DMS153 treated with DMSO at 0.1 percent for 48 hours (cell line): Measurements from ENCODE around the gene LGALS7B.
"Not testable (repeated sequence)": the region's sequence is repeated elsewhere in the genome, so short reads cannot be mapped to it uniquely, and the experiment has no call there.

Experiments
- DNase-seq: peaks from one replicate; lab custom pipeline; 2025; ENCODE audit not compliant: unreplicated experiment; lab: John Stamatoyannopoulos, UW

LGALS7B gene

DNA sequence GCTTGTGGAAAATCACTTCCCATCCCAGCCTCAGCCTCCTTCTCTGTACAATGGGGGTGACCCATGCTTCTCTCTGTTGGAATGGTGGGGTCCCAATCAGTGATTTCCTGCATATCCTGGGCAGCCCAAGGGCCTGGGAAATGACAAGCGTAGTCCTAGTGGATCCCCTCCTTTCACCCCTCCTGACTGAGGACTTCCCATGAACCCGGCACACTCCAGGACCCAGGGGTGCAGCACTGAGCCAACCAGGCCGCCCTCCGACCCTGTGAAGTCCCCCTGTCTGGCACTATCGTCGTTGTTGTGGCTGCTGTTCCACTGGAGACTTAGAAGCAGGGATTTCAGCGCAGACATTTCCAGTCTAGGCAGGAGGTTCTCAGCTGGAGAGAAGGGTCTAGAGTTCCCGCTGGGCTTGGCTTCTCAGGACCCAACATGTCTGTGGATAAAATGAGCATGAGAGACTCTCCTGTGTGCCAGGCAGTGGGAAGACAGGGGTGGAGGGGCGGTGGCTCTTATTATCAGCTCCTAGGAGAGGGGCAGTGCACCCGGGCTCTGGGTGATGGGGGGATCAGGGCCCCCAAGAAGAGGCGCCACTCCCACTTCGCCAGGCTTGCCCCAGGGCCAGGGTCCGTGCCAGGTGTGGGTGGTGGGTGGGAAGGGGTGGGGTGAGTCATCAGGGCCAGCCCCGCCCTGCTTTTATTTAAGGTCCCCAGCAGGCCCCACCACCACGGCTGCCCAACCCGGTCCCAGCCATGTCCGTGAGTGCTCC lies at the start of gene LGALS7B:
Gene LGALS7B, plus strand, starts transcription at position 723 of the 766 bp plus-strand sequence. Its CDS starts 27 bp downstream, at position 750.
- DNase-seq, result no peak

DNA sequence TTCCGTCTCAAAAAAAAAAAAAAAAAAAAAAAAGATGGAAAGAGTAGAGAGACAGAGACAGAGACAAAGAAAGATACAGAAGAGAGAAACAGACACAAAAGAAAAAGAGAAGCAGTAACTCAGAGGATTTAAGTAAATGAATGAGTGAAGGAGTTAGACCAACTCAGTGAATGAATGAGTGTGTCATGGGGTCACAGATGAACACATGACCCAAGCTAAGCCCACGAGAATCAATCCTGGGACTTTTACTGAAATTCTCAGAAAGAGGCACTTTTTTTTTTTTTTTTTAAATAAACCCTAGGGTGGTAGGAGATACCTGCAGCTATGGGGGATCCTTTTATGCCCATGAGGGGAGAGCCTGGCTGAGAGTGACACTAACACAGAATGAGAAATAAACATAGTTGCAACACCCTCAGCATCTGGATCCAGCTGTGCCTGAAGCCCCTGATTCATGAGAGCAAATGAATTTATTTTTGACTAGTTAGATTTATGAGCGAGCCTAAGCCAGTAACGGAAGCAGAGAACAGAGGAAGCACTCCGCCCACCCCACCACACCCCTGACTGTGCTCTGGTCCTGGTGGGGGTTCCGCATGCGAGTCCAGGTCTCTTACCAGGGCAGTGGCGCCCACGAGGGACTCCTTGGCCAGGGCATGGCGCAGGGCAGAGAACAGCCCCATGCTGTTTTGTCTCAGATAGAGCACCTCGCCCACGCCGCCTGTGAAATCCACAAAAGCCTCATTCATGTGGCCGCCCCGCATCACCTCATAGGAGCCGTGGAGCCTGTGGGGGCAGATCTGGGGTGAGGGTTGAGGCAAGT lies 49.4 kb upstream of the LGALS7B start:
- DNase-seq, result no peak

GRCh38 chr19:38740257-38740592 lies 48.8 kb upstream of the LGALS7B start:
- DNase-seq, result no peak

- no peak for DNase-seq
Measured at GRCh38 chr19:38740932-38741331, 48.1 kb upstream of the LGALS7B start.

GRCh38 chr19:38741670-38742069 lies 47.3 kb upstream of the LGALS7B start:
- no peak for DNase-seq

- DNase-seq, result no peak
Measured at GRCh38 chr19:38742296-38742695, 46.7 kb upstream of the LGALS7B start.

GRCh38 chr19:38742906-38743305 lies 46.1 kb upstream of the LGALS7B start:
- no peak for DNase-seq

DNA sequence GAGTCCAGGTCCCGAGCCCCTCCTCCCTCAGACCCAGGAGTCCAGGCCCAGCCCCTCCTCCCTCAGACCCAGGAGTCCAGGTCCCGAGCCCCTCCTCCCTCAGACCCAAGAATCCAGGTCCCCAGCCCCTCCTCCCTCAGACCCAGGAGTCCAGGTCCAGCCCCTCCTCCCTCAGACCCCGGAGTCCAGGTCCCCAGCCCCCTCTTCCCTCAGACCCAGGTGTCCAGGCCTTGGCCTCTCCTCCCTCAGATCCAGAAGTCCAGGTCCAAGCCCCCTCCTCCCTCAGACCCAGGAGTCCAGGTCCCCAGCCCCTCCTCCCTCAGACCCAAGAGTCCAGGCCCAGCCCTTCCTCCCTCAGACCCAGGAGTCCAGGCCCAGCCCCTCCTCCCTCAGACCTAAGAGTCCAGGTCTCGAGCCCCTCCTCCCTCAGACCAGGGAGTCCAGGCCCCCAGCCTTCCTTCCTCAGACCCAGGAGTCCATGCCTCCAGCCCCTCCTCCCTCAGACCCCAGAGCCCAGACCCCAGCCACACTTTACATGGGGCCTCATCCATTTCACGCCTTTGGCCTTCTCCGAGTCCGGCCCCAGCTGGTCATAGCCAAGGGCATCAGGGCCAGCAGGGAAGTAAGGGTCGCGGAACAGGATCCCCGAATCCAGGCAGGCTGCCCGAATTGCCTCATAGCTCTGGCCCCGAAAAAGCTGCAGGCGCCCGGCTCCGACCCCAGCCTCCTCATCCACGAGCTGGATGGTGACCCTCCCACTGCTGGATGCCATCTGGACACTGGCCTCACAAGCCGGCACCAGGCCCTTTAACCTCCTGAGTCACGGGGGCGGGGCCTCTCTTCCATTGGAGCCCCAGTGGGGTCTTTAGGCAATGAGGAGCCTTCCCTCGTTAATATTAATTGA lies 45.4 kb upstream of the LGALS7B start:
- no peak for DNase-seq

GRCh38 chr19:38744298-38744681 lies 44.7 kb upstream of the LGALS7B start, which contains the start of gene CAPN12:
TSS of gene CAPN12 (minus strand) at chr19:38744474. CDS start at chr19:38744165, 309 bp downstream.
- no peak for DNase-seq

DNA sequence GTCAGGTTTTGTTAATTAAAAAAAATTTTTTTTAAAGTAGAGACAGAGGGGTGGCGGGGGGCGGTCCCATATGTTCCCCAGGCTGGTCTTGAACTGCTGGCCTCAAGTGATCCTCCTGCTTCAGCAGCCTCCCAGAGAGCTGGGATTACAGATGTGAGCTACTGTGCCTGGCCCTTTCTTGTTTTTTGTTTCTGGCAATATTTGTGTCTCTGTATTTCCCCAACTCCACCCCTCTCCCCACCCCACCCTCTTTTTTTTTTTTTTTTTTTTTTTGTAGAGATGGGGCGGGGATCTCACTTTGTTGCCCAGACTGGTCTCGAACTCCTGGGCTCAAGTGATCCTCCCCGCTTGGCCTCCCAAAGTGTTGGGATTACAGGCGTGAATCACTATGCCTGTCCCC lies 44.1 kb upstream of the LGALS7B start:
- no peak for DNase-seq

DNA sequence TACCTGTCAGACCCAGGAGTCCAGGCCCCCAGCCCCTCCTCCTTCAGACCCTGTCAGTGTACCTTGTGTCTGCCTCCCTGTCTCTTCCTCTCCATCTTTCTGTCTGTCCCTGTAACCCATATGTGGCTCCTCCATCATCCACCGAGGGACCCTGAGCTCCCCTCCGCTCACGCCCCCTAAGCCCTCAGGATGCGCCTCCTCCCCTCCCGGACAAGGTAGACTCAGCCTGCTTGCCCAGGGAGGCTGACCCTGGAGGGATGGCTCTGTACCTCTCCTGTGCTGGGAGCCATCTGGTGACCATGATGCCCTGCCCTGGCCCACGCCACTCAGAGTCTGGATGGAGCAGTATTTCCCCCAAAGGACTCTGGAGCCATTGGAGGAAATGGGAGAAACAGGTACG lies 43.7 kb upstream of the LGALS7B start:
- no peak for DNase-seq

- DNase-seq, result not testable (repeated sequence)
Measured at GRCh38 chr19:38753783-38754182, 35.2 kb upstream of the LGALS7B start.

- DNase-seq, result not testable (repeated sequence)
Measured at GRCh38 chr19:38754196-38754595, 34.8 kb upstream of the LGALS7B start.

DNA sequence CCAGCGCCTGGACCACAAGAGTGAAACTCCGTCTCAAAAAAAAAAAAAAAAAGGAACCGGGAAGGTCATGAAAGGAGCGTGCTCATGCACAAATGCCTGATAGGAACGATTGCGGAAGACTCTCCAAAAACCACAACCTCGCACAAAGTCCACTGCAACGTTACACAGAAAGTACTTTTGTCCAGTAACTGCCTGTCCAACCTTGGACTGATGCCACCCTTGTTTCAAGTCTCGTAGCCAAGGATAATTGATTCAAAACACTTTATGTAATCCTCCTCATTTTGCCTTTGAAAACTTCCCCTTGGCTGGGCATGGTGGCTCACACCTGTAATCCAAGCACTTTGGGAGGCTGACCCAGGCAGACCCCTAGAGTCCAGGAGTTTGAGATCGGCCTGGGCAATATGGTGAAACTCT lies 29.4 kb upstream of the LGALS7B start:
- no peak for DNase-seq

DNA sequence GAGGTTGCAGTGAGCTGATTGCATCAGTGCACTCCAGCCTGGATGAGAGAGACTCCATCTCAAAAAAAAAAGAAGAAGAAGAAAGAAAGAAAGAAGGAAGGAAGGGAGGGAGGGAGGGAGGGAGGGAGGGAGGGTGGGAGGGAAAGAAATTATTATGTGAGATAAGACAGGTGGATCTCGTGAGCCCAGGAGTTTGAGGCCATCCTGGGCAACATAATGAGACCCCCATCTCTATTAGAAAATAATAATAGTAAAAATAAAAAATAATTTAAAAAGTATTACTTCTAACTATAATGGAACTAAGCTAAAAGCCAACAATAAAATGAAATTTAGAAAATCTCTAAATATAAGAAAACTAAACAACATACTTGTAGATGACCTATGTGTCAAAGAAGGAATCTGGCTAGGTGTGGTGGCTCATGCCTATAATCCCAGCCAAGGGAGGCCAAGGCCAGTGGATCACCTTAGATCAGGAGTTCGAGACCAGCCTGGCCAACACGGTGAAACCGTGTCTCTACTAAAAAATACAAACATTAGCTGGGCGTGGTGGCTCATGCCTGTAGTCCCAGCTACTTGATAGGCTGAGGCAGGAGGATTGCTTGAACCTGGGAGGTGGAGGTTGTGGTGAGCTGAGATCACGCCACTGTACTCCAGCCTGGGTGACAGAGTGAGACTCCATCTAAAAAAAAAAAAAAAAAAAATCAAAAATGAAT lies 28.0 kb upstream of the LGALS7B start:
- DNase-seq, result not testable (repeated sequence)

DNA sequence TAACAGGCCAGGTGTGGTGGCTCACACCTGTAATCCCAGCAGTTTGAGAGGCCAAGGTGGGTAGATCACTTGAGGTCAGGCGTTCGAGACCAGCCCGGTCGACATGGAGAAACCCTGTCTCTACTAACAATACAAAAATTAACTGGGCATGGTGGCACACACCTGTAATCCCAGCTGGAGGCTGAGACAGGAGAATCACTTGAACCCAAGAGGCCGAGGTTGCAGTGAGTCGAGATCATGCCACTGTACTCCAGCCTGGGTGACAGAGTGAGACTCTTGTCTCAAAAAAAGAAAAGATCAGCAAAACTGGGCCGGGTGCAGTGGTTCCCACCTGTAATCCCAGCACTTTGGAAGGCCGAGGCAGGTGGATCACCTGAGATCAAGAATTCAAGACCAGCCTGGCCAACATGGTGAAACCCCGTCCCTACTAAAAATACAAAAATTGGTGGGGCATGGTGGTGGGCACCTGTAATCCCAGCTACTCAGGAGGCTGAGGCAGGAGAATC lies 27.1 kb upstream of the LGALS7B start:
- not testable (repeated sequence) for DNase-seq

- DNase-seq, result no peak
Measured at GRCh38 chr19:38763795-38764220, 25.2 kb upstream of the LGALS7B start.

DNA sequence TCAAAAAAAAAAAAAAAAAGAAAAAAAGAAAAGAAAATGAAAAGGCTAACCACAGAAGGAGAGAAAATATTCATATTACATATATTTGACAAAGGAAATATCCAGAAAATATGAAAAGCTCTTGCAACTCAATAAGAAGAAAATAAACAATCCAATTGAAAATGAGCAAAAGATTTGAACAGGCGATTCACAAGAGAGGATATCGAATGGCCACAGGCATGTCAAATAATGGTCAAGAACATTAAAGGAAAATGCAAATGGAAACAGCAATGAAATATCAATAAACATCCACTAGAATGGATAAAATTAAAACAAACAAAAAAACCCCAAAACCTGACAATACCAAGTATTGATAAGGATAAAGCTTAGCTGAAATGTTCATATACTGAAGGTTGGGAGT lies 23.8 kb upstream of the LGALS7B start:
- DNase-seq, result no peak

DNA sequence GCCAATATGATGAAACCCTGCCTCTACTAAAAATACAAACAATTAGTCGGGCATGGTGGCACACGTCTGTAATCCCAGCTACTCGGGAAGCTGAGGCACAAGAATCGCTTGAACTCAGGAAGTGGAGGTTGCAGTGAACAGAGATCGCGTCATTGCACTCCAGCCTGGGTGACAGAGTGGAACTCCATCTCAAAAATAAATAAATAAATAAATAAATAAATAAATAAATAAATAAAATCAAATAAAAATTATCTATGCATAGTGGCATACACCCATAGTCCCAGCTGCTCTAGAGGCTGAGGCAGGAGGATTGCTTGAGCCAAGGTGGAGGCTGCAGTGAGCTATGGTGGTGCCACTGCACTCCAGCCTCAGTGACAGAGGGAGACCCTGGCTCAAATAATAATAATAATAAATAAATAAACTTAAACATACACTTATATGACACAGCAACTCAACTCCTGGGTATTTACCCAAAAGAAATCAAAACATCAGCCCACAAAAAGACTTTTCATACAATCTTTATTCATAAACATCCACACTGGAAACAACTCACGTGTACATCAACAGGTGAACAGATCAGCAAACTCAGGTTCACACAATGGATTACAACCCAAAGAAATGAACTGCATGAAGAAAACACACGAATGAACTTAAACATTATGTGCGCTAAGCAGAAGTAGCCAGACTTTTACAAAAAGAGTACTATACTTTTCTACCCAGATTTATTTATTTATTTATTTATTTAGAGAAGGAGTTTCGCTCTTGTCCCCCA lies 22.5 kb upstream of the LGALS7B start:
- no peak for DNase-seq
